CD4-positive, CD25-positive, alpha-beta regulatory T cell (primary cell): Measurements from ENCODE around the gene SNX30. TPM values are rescaled to one million over a fixed set of nuclear protein-coding genes. Genes with fewer than 3 reads are reported as not detected.

Source experiments
- polyA plus RNA-seq, 4 donors: library from polyadenylated mRNA; unstranded; fragments of 300-500 nt; fragmentation: Illumina TruSeq; gene quantifications; one replicate each; pipeline ENCODE4 v1.2.3, GENCODE V29; 2021
- total RNA-seq: library from RNA; stranded (reverse); gene quantifications from one replicate; pipeline ENCODE4 v1.2.3, GENCODE V29; 2022

The SNX30 gene
- total and polyA plus RNA-seq, 5 donors from 2014 or later = 1.5 to 12.3 (median 2.0) TPM

Other genes with a start within 250 kb of the SNX30 start
- 14.6 TPM for gene INIP, start 32.6 kb upstream of the SNX30 start, total RNA-seq
- gene INIP, start 32.6 kb upstream of the SNX30 start, polyA plus RNA-seq = 10 to 100 TPM; 33.4 to 55.4 (median 54.3) TPM
- not detected for gene SLC46A2, start 140.1 kb downstream of the SNX30 start, total RNA-seq
- gene SLC46A2, start 140.1 kb downstream of the SNX30 start, polyA plus RNA-seq = under 1 TPM in 1 of 4 donors, not detected in 3; 0.11 TPM